ENCODE data around the gene IRF2BP1.
A peak's percentile ranks its signal among the peaks of the same experiment; 100 is the strongest.

The IRF2BP1 gene

GRCh38 chr19:45886427-45887199, 672 bp upstream of the IRF2BP1 start:
- no peak for TF ChIP-seq CTCF (IDR thresholded peaks at IDR 0.05; ENCODE audit: low read depth, low read length, missing control alignments)
- H3K4me3 ChIP-seq (replicated peaks; ENCODE audit: low read depth, low read length), result peak overlapping the region; percentile 56

GRCh38 chr19:45884682-45885555, 1.0 kb downstream of the IRF2BP1 start:
- no peak for TF ChIP-seq CTCF (IDR thresholded peaks at IDR 0.05; ENCODE audit: low read depth, low read length, missing control alignments)
- peak overlapping the region; percentile 56 for H3K4me3 ChIP-seq (replicated peaks; ENCODE audit: low read depth, low read length)
- no peak for DNase-seq (ENCODE audit: extremely low read depth, low read depth)

More at GRCh38 chr19:45886427-45887199, 672 bp upstream of the IRF2BP1 start:
- peak; percentile 77 for DNase-seq (ENCODE audit: extremely low read depth, low read depth)

- no peak for DNase-seq (ENCODE audit: extremely low read depth, low read depth)
- TF ChIP-seq CTCF (IDR thresholded peaks at IDR 0.05; ENCODE audit: low read depth, low read length, missing control alignments), result no peak
- H3K4me3 ChIP-seq (replicated peaks; ENCODE audit: low read depth, low read length), result peak overlapping the region; percentile 12; the same call in 1 of the 2 replicates
Measured at GRCh38 chr19:45883881-45884681, 1.9 kb downstream of the IRF2BP1 start.

- DNase-seq (ENCODE audit: extremely low read depth, low read depth), result no peak
- TF ChIP-seq CTCF (IDR thresholded peaks at IDR 0.05; ENCODE audit: low read depth, low read length, missing control alignments), result no peak
- 0 out of 2 replicates have a peak overlapping the region, but pooled peaks have one; percentile 12 for H3K4me3 ChIP-seq (replicated peaks; ENCODE audit: low read depth, low read length)
Measured at GRCh38 chr19:45883586-45883880, 2.4 kb downstream of the IRF2BP1 start.

- peak; percentile 69 for DNase-seq (ENCODE audit: extremely low read depth, low read depth)
- peak; percentile 99 for TF ChIP-seq CTCF (IDR thresholded peaks at IDR 0.05; ENCODE audit: low read depth, low read length, missing control alignments)
- H3K4me3 ChIP-seq (replicated peaks; ENCODE audit: low read depth, low read length), result no peak overlapping the region; the same call in 1 of the 2 replicates
Measured at GRCh38 chr19:45882652-45883585, 3.0 kb downstream of the IRF2BP1 start.
